Measurements from ENCODE around the gene PLXNB1. TPM values are rescaled to one million over a fixed set of nuclear protein-coding genes. Genes with fewer than 3 reads are reported as not detected.

Gene PLXNB1
- total RNA-seq, 1 donor from 2014 or later: 5.7 TPM

- H3K4me3 Mint-ChIP-seq: no peak overlapping the region
- no peak for DNase-seq (ENCODE audit: low spot score)
- intact Hi-C loops (cut with micrococcal nuclease): no loop called here
Measured at GRCh38 chr3:48417529-48418108, 12.3 kb downstream of the PLXNB1 start.

GRCh38 chr3:48416546-48416945 is 13.3 kb downstream of the PLXNB1 start:
- H3K4me1 Mint-ChIP-seq (ENCODE audit: low read depth): no peaks in the 10 kb centered on the region
- intact Hi-C loops (cut with micrococcal nuclease): no loop called here
- no peaks in the 10 kb centered on the region for H3K36me3 Mint-ChIP-seq (ENCODE audit: low read depth)
- no peak overlapping the region for H3K4me3 Mint-ChIP-seq
- H3K27me3 Mint-ChIP-seq (ENCODE audit: insufficient read depth): no peaks in the 10 kb centered on the region
- DNase-seq (ENCODE audit: low spot score): no peak
- H3K27ac Mint-ChIP-seq: no peak overlapping the region
- H3K9me3 Mint-ChIP-seq: no peaks in the 10 kb centered on the region

More at GRCh38 chr3:48417529-48418108, 12.3 kb downstream of the PLXNB1 start:
- Mint-ChIP-seq H3K9me3 (no peaks in the 10 kb centered on the region), H3K4me1 (ENCODE audit: low read depth) (no peaks in the 10 kb centered on the region), H3K27ac (no peak overlapping the region), H3K36me3 (ENCODE audit: low read depth) (no peaks in the 10 kb centered on the region), H3K27me3 (ENCODE audit: insufficient read depth) (no peaks in the 10 kb centered on the region)

- intact Hi-C loops (cut with micrococcal nuclease): no loop called here
- no peak overlapping the region for H3K4me3 Mint-ChIP-seq
- H3K36me3 Mint-ChIP-seq (ENCODE audit: low read depth): no peaks in the 10 kb centered on the region
- DNase-seq (ENCODE audit: low spot score): no peak
- no peaks in the 10 kb centered on the region for H3K9me3 Mint-ChIP-seq
- H3K4me1 Mint-ChIP-seq (ENCODE audit: low read depth): no peaks in the 10 kb centered on the region
- no peaks in the 10 kb centered on the region for H3K27me3 Mint-ChIP-seq (ENCODE audit: insufficient read depth)
- H3K27ac Mint-ChIP-seq: no peak overlapping the region
Measured at GRCh38 chr3:48416091-48416505, 13.8 kb downstream of the PLXNB1 start.

- DNase-seq (ENCODE audit: low spot score): no peak
- intact Hi-C loops (cut with micrococcal nuclease): no loop called here
- Mint-ChIP-seq H3K4me3 (no peak overlapping the region), H3K27me3 (ENCODE audit: insufficient read depth) (no peaks in the 10 kb centered on the region), H3K36me3 (ENCODE audit: low read depth) (no peaks in the 10 kb centered on the region), H3K4me1 (ENCODE audit: low read depth) (no peaks in the 10 kb centered on the region), H3K9me3 (no peaks in the 10 kb centered on the region), H3K27ac (no peak overlapping the region)
Measured at GRCh38 chr3:48415251-48415953, 14.5 kb downstream of the PLXNB1 start.

GRCh38 chr3:48414376-48415250 is 15.3 kb downstream of the PLXNB1 start:
- Mint-ChIP-seq H3K9me3 (no peaks in the 10 kb centered on the region), H3K36me3 (ENCODE audit: low read depth) (no peaks in the 10 kb centered on the region), H3K4me1 (ENCODE audit: low read depth) (no peaks in the 10 kb centered on the region), H3K27me3 (ENCODE audit: insufficient read depth) (no peaks in the 10 kb centered on the region), H3K27ac (no peak overlapping the region), H3K4me3 (no peak overlapping the region)
- intact Hi-C loops (cut with micrococcal nuclease): no loop called here
- no peak for DNase-seq (ENCODE audit: low spot score)

- DNase-seq (ENCODE audit: low spot score): no peak
- Mint-ChIP-seq H3K4me1 (ENCODE audit: low read depth) (no peaks in the 10 kb centered on the region), H3K4me3 (no peak overlapping the region), H3K27ac (no peak overlapping the region), H3K36me3 (ENCODE audit: low read depth) (no peaks in the 10 kb centered on the region), H3K27me3 (ENCODE audit: insufficient read depth) (no peaks in the 10 kb centered on the region), H3K9me3 (no peaks in the 10 kb centered on the region)
- intact Hi-C loops (cut with micrococcal nuclease): no loop called here
Measured at GRCh38 chr3:48413611-48414010, 16.3 kb downstream of the PLXNB1 start.

- Mint-ChIP-seq H3K36me3 (ENCODE audit: low read depth) (no peaks in the 10 kb centered on the region), H3K4me3 (no peak overlapping the region), H3K4me1 (ENCODE audit: low read depth) (no peaks in the 10 kb centered on the region), H3K27me3 (ENCODE audit: insufficient read depth) (no peaks in the 10 kb centered on the region), H3K27ac (no peak overlapping the region), H3K9me3 (no peaks in the 10 kb centered on the region)
- intact Hi-C loops (cut with micrococcal nuclease): no loop called here
- no peak for DNase-seq (ENCODE audit: low spot score)
Measured at GRCh38 chr3:48413086-48413485, 16.8 kb downstream of the PLXNB1 start.

- intact Hi-C loops (cut with micrococcal nuclease): no loop called here
- Mint-ChIP-seq H3K36me3 (ENCODE audit: low read depth) (no peaks in the 10 kb centered on the region), H3K4me3 (no peak overlapping the region), H3K27me3 (ENCODE audit: insufficient read depth) (no peaks in the 10 kb centered on the region), H3K9me3 (no peaks in the 10 kb centered on the region), H3K4me1 (ENCODE audit: low read depth) (no peaks in the 10 kb centered on the region), H3K27ac (no peak overlapping the region)
- no peak for DNase-seq (ENCODE audit: low spot score)
Measured at GRCh38 chr3:48412375-48413001, 17.4 kb downstream of the PLXNB1 start.

GRCh38 chr3:48411606-48412374 is 18.1 kb downstream of the PLXNB1 start:
- Mint-ChIP-seq H3K36me3 (ENCODE audit: low read depth) (no peaks in the 10 kb centered on the region), H3K4me1 (ENCODE audit: low read depth) (no peaks in the 10 kb centered on the region), H3K27ac (no peak overlapping the region), H3K9me3 (no peaks in the 10 kb centered on the region), H3K4me3 (no peak overlapping the region), H3K27me3 (ENCODE audit: insufficient read depth) (no peaks in the 10 kb centered on the region)
- DNase-seq (ENCODE audit: low spot score): no peak
- intact Hi-C loops (cut with micrococcal nuclease): no loop called here

- no peaks in the 10 kb centered on the region for H3K36me3 Mint-ChIP-seq (ENCODE audit: low read depth)
- DNase-seq (ENCODE audit: low spot score): no peak
- no peaks in the 10 kb centered on the region for H3K9me3 Mint-ChIP-seq
- no peaks in the 10 kb centered on the region for H3K4me1 Mint-ChIP-seq (ENCODE audit: low read depth)
- H3K27ac Mint-ChIP-seq: no peak overlapping the region
- no peaks in the 10 kb centered on the region for H3K27me3 Mint-ChIP-seq (ENCODE audit: insufficient read depth)
- no peak overlapping the region for H3K4me3 Mint-ChIP-seq
- intact Hi-C loops (cut with micrococcal nuclease): no loop called here
Measured at GRCh38 chr3:48411041-48411588, 18.8 kb downstream of the PLXNB1 start.

GRCh38 chr3:48410205-48411040 is 19.5 kb downstream of the PLXNB1 start:
- no peaks in the 10 kb centered on the region for H3K36me3 Mint-ChIP-seq (ENCODE audit: low read depth)
- DNase-seq (ENCODE audit: low spot score): no peak
- no peaks in the 10 kb centered on the region for H3K9me3 Mint-ChIP-seq
- H3K27ac Mint-ChIP-seq: no peak overlapping the region
- intact Hi-C loops (cut with micrococcal nuclease): no loop called here
- H3K27me3 Mint-ChIP-seq (ENCODE audit: insufficient read depth): no peaks in the 10 kb centered on the region
- H3K4me1 Mint-ChIP-seq (ENCODE audit: low read depth): no peaks in the 10 kb centered on the region
- H3K4me3 Mint-ChIP-seq: no peak overlapping the region
